ENCODE measurements around the gene FHOD3. TPM values are rescaled to one million over a fixed set of nuclear protein-coding genes. Genes with fewer than 3 reads are reported as not detected.

Gene FHOD3
- total RNA-seq, 1 donor from 2014 or later: 5.9 TPM

DNA sequence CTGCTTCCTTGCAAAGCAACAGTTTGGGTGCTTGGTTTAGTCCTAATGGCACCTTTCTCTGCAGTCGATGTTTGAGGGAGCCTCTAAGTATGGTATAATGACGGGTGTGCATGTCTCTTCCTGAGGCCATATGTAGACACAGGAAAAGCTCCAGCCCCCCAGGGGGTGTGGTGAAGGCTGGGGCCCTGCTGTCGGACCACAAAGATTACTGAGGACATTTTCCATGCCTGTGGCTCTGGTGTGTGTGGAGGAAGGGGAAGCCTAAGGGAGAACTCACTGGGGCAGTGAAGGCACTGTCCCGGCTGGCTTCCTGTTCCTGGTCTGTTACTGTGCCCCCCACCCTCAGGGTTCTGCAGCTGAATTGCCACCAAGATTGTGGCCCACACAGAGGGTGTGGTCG is 187.1 kb downstream of the FHOD3 start:
- H3K4me2 ChIP-seq (ENCODE audit: low read length): no peak overlapping the region
- no peak for DNase-seq (ENCODE audit: low read depth)
- H3K9ac ChIP-seq (ENCODE audit: low read length): no peak overlapping the region
- no peaks in the 10 kb centered on the region for H3K9me3 Mint-ChIP-seq (ENCODE audit: unreplicated experiment)
- peaks cover 2% of the 10 kb centered on the region for H3K36me3 Mint-ChIP-seq (ENCODE audit: low read depth, unreplicated experiment)
- TF ChIP-seq, protein P1, sequence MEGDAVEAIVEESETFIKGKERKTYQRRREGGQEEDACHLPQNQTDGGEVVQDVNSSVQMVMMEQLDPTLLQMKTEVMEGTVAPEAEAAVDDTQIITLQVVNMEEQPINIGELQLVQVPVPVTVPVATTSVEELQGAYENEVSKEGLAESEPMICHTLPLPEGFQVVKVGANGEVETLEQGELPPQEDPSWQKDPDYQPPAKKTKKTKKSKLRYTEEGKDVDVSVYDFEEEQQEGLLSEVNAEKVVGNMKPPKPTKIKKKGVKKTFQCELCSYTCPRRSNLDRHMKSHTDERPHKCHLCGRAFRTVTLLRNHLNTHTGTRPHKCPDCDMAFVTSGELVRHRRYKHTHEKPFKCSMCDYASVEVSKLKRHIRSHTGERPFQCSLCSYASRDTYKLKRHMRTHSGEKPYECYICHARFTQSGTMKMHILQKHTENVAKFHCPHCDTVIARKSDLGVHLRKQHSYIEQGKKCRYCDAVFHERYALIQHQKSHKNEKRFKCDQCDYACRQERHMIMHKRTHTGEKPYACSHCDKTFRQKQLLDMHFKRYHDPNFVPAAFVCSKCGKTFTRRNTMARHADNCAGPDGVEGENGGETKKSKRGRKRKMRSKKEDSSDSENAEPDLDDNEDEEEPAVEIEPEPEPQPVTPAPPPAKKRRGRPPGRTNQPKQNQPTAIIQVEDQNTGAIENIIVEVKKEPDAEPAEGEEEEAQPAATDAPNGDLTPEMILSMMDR (IDR thresholded peaks at IDR 0.05; ENCODE audit: insufficient read depth, low read depth, low read length): no peak
- TF ChIP-seq EZH2 (IDR thresholded peaks at IDR 0.05; ENCODE audit: insufficient read depth, low read length): no peak
- no peaks in the 10 kb centered on the region for H3K27me3 ChIP-seq (ENCODE audit: insufficient read depth, low read length)
- no peak overlapping the region for H2AFZ ChIP-seq (ENCODE audit: low read depth, low read length)
- no peak overlapping the region for H3K27ac ChIP-seq (ENCODE audit: low read depth, low read length)
- FAIRE-seq: no peak
- H4K20me1 ChIP-seq (ENCODE audit: insufficient read depth, low read length): peaks cover 25% of the 10 kb centered on the region
- H3K27ac Mint-ChIP-seq (ENCODE audit: unreplicated experiment): no peak overlapping the region
- no peak overlapping the region for H3K4me3 ChIP-seq (ENCODE audit: insufficient read depth, low read depth, low read length)
- H3K4me3 Mint-ChIP-seq (ENCODE audit: unreplicated experiment): no peak overlapping the region
- H3K27me3 Mint-ChIP-seq (ENCODE audit: low read depth, unreplicated experiment): peaks cover 9% of the 10 kb centered on the region
- H3K4me1 Mint-ChIP-seq (ENCODE audit: low read depth, unreplicated experiment): peaks cover 10% of the 10 kb centered on the region
- no peaks in the 10 kb centered on the region for H3K79me2 ChIP-seq (ENCODE audit: insufficient read depth, low read length)
- peaks cover 4% of the 10 kb centered on the region for H3K4me1 ChIP-seq (ENCODE audit: insufficient read depth, low read length)
- H3K36me3 ChIP-seq (ENCODE audit: insufficient read depth, low read length): no peaks in the 10 kb centered on the region
- no peaks in the 10 kb centered on the region for H3K9me3 ChIP-seq (ENCODE audit: insufficient read depth, low read depth, low read length)

DNA sequence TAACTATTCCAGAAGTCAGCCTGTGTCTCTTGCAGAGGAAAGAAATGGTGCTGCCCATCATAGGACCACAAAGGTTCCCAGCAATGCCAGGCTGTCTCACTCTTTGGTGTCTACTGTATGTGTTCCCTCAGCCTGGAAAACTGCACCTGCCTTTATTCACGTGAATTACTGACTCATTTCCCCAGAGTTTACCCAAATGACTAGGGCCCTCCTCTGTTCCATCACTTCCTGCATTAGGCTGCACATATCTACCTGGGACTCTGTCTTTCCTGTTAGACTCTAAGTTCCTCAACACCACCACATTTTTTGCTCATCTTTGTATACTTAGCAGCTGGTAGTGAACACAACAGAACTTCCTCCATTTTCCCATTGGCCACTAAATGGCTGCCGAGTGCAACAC is 188.3 kb downstream of the FHOD3 start:
- Mint-ChIP-seq H3K4me3 (ENCODE audit: unreplicated experiment) (no peak overlapping the region), H3K27ac (ENCODE audit: unreplicated experiment) (no peak overlapping the region), H3K36me3 (ENCODE audit: low read depth, unreplicated experiment) (peaks cover 2% of the 10 kb centered on the region), H3K4me1 (ENCODE audit: low read depth, unreplicated experiment) (peaks cover 9% of the 10 kb centered on the region), H3K9me3 (ENCODE audit: unreplicated experiment) (no peaks in the 10 kb centered on the region), H3K27me3 (ENCODE audit: low read depth, unreplicated experiment) (peaks cover 11% of the 10 kb centered on the region)
- Histone ChIP-seq H3K9me3 (ENCODE audit: insufficient read depth, low read depth, low read length) (no peaks in the 10 kb centered on the region), H3K9ac (ENCODE audit: low read length) (no peak overlapping the region), H3K36me3 (ENCODE audit: insufficient read depth, low read length) (no peaks in the 10 kb centered on the region), H3K27ac (ENCODE audit: low read depth, low read length) (no peak overlapping the region), H3K27me3 (ENCODE audit: insufficient read depth, low read length) (no peaks in the 10 kb centered on the region), H3K4me1 (ENCODE audit: insufficient read depth, low read length) (peaks cover 4% of the 10 kb centered on the region), H3K4me3 (ENCODE audit: insufficient read depth, low read depth, low read length) (no peak overlapping the region), H2AFZ (ENCODE audit: low read depth, low read length) (no peak overlapping the region), H4K20me1 (ENCODE audit: insufficient read depth, low read length) (peaks cover 17% of the 10 kb centered on the region), H3K4me2 (ENCODE audit: low read length) (no peak overlapping the region), H3K79me2 (ENCODE audit: insufficient read depth, low read length) (no peaks in the 10 kb centered on the region)
- TF ChIP-seq, protein P1 (IDR thresholded peaks at IDR 0.05; ENCODE audit: insufficient read depth, low read depth, low read length): no peak
- TF ChIP-seq EZH2 (IDR thresholded peaks at IDR 0.05; ENCODE audit: insufficient read depth, low read length): no peak
- FAIRE-seq (no peak), DNase-seq (ENCODE audit: low read depth) (no peak)

DNA sequence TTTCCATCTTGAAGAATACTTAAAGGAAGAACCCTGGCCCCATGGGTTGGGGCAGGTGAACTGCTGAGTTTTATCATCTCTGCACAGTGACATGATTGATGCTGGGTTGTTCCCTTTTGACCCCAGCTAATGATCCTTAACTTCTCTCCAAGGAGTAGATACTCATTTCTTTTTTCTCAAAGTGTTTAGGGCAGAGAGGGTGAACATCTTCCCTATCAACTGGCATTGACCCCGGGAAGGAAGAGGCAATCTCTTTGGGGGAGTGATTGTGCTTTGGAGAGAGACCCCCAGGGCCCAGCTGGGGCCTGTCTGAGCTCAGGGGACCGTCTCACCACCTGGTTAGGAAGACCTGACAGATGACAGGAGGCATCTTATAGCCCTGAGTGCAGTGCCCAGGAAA is 190.6 kb downstream of the FHOD3 start:
- no peak for FAIRE-seq
- H3K27me3 Mint-ChIP-seq (ENCODE audit: low read depth, unreplicated experiment): peaks cover 12% of the 10 kb centered on the region
- no peak overlapping the region for H3K4me3 Mint-ChIP-seq (ENCODE audit: unreplicated experiment)
- H3K27ac Mint-ChIP-seq (ENCODE audit: unreplicated experiment): no peak overlapping the region
- no peaks in the 10 kb centered on the region for H3K4me1 Mint-ChIP-seq (ENCODE audit: low read depth, unreplicated experiment)
- Histone ChIP-seq H3K27ac (ENCODE audit: low read depth, low read length) (no peak overlapping the region), H4K20me1 (ENCODE audit: insufficient read depth, low read length) (peaks cover 6% of the 10 kb centered on the region), H3K36me3 (ENCODE audit: insufficient read depth, low read length) (no peaks in the 10 kb centered on the region), H3K9me3 (ENCODE audit: insufficient read depth, low read depth, low read length) (no peaks in the 10 kb centered on the region), H3K79me2 (ENCODE audit: insufficient read depth, low read length) (no peaks in the 10 kb centered on the region), H2AFZ (ENCODE audit: low read depth, low read length) (no peak overlapping the region), H3K27me3 (ENCODE audit: insufficient read depth, low read length) (no peaks in the 10 kb centered on the region), H3K9ac (ENCODE audit: low read length) (no peak overlapping the region), H3K4me2 (ENCODE audit: low read length) (no peak overlapping the region), H3K4me1 (ENCODE audit: insufficient read depth, low read length) (peaks cover under 1% of the 10 kb centered on the region), H3K4me3 (ENCODE audit: insufficient read depth, low read depth, low read length) (no peak overlapping the region)
- DNase-seq (ENCODE audit: low read depth): no peak
- no peaks in the 10 kb centered on the region for H3K9me3 Mint-ChIP-seq (ENCODE audit: unreplicated experiment)
- peaks cover 2% of the 10 kb centered on the region for H3K36me3 Mint-ChIP-seq (ENCODE audit: low read depth, unreplicated experiment)
- TF ChIP-seq, protein P1 (IDR thresholded peaks at IDR 0.05; ENCODE audit: insufficient read depth, low read depth, low read length): no peak
- no peak for TF ChIP-seq EZH2 (IDR thresholded peaks at IDR 0.05; ENCODE audit: insufficient read depth, low read length)
